DMS79 (cell line): ENCODE measurements around the gene EIF2S2.

Experiments used
- DNase-seq: peaks from one replicate; lab custom pipeline; 2025; lab: John Stamatoyannopoulos, UW

The EIF2S2 gene

DNA sequence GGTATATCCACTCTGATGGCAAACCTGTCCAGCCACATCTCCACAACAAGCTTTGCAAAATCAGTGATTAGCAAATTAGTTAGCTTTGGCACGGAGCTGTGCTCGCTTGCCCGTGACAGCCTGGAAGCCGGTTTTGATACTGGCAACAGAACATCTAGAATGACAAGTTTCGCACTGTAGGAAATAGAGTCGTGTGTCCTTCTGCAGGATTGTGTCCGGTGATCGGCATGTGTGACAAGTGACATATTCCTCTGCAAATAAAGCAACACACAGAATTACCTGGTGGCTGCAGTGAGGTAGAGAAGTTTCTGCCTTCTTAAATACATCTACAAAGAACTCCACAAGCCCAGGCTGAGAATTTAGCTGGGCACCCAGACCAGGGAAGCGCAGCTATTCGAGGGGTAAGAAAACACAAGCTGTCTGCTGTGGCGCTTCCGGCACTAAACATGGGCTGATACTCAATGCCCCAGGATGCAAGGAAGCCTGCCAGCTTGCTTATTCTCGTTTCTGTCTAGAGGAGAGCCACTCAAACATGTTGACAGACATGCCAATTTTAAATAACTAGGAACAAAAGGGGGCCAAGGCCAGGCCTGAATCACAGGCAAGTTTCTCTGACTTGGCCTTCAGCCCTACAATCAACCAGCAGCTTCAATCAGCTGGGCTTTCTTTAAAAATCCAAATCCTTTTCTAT lies 22.2 kb downstream of the EIF2S2 start:
- peak; percentile 53 for DNase-seq

DNA sequence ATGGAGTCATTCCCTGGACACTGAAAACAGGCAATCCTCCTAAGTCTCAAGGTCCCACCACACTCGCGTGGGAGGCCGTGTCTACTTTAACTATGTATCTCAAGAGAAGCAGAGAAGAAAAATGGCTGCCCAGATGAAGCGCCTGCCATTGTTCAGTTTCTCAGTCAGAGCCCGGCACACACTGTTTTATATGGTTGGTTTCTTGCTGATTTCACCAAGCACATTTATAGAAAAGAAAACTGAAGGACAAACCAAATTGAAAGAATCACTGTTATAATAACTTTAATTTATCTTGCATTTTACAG lies 22.9 kb downstream of the EIF2S2 start:
- DNase-seq = no peak

DNA sequence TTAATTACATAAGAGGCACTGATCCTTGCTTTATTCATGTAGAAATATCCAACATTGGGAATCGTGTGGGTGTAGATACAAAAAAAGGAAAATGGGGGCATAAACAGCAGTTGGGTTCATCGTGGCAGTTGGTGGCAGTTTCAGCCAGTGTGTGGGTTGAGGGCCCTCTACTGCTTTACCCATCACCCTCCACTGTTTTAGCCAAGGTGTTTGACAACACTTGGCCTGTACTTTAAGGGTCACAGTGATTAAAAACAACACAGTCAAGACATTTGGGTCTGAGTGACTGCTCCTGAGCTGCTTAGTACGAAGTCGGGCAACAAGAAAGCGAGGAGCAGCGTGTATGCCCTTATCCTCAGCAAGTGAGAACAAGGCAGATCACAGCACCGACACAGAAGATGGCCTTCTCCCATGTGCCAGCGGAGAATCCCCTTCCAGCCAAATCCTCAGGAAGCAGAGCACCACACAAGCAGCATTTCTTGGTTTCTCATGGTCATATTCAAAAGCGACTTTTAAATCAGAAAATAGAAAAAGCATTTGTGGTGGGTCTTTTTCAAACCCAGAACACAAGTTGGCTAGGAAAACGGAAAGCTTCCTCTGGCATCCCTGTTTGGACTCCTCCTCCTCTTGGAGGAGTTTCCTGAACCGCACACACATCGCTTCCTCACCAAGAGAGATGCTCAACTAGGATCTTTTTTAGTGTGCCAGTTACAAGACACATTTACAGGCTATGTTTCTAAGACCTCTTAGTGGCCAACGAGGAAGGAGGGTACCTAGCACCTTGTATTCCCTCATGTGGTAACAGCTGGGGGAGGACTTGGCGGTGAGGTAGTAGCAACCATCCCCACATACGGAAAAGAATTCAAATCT lies 23.5 kb downstream of the EIF2S2 start:
- no peak for DNase-seq

DNA sequence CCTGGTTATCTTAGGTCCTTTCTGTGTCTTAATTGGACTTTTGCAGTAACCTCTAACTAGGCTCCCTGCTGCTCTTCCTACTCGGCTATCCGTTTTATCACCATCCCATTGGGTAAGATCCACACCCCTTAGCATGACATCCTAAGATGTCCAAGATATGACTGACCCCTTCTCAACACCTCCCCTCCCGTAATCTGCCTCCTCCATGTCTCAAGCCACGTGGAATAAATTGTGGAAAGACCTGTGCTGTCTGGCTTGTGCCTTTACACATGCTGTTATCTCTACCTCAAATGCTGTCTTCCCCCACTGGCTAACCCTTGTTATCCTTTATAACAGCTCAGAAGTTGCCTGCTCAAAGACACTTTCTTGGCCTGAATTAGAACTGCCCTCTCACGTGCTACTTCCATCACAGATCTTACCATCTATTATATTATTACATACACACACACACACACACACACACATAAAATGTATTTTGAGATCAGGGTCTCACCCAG lies 26.5 kb downstream of the EIF2S2 start:
- DNase-seq = no peak

DNA sequence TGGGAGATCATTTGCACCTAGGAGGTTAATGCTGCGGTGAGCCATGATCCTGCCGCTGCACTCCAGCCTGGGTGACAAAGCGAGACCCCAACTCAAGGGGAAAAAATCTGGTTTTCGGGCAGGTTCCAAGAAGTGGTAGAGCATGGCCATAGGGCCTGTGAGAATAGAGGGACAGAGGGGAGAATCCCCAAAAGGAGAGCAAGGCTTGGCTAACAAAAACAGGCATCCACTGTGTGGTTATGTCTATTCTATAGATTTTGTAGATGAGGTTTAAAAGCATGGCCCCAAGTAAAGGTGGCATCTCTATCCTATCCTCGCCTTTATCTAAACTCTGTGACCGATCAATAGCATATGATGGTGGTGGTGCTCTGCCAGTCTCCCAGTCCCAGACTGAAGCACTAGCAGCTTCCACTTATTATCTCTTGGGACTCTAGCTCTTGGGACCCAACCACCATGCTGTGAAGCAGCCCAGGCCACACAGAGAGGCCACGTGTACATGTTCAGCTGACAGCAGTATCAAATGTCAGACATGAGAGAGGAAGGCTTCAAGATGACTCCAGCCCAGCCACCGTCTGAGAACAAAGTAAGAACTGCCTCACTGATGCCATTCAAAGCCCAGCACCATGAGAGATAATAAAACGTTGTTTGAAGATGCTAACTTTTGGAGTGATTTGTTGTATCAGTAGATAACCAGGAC lies 27.7 kb downstream of the EIF2S2 start:
- DNase-seq = no peak

DNA sequence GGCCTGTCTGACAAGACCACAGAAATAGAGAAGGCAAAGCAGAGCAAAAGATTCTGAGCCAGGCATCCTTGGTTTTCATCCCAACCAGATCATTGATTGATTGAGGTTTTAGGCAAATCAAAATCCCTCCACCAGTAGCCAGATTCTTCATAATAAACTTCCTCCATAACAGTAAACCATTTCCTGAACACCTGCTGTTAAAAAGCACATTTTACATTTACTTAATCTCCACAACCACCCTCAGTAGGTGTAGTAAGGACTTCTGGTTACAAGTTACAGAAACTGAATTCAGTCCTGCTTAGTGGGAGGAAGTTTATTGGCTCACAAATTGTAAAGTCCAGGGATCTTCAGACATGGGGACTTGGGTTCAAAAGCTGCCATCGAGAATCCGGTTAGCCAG lies 28.3 kb downstream of the EIF2S2 start:
- DNase-seq = no peak

DNA sequence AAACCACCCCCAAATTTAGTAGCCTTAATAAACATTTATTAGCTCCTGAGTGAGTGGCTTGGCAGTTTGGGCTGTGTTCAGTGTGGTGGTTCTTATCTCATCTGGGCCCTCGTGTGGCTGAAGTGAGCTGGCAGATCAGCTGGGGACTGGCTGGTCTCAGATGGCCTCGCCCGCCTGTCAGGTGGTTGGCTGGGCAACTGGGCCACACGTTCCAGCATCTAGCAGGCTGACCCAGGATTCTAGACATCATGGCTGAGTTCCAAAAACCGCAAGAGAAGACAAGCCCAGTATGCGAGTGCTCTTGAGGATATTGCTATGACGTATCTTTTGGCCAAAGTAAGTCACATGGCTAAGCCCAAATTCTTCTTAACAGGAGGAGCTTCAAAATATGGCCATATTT lies 28.9 kb downstream of the EIF2S2 start:
- peak; percentile 90 for DNase-seq

DNA sequence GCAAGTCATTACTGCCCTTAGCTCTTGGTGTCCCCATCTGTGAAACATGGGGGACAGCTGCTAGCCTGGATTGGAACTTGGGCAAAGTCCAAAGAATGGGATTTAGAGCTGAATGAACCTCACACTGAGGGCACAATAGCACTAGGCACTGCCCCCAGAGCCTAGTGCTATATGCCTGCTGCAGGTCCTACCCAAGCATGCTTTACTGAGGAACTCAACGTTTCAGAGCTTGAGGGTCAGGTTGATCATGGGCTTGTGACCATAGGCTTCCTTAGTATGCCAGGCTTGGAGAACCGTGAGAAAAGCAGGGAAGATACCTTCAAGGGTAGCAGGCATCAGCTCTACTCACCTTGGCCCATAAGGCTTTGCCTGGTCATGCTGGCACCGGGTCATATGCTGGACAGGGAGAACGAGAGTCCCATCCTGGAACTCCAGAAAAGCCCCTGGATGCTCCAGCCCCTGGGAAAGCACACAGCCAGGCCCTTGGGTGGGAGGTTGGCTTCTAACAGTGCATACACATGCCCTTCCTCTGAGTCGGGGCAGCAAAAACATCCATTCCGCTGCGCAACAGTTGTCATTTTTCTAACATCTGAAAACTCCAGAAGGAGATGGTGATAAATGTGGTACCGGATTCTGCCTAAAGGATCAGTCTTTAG lies 29.7 kb downstream of the EIF2S2 start:
- DNase-seq = no peak

DNA sequence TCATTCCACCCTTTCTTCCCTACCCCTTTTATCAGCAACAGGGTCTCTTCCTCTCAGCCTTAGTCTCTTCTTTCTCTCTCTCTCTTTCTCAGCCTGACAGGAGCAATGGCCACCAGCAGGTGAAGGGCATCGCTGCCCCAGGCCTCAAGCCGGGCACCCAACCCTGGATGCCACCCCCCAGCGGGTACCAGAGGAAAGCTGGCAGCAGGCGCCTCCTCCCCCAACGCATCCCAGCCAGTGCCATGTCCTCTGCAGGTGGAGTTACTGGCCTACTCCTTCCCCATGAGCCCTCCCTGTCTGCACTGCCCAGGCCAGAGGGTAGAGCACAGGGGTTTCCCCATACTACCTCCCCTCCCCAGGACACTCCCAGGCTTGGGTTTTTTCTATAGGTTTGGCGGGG lies 32.2 kb downstream of the EIF2S2 start:
- no peak for DNase-seq

DNA sequence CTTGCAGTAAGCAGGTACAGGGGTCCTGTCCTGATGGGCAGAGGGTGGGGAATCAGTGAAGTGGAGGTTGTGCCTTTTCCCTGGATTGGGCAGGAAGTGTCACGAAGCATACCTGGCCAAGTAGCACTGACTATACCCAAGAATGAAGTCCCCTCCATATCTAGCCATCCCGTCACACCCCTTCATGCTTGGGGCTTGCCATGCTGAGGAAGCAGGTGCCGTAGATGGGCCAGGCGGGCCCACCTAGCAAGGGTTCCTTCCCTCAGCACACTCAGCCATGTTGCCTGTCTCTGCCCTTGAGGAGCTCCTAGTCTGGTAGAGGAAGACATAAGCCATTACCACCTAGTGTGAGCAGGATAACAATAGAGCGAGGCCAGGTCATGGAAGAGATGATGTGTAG lies 33.5 kb downstream of the EIF2S2 start:
- no peak for DNase-seq

DNA sequence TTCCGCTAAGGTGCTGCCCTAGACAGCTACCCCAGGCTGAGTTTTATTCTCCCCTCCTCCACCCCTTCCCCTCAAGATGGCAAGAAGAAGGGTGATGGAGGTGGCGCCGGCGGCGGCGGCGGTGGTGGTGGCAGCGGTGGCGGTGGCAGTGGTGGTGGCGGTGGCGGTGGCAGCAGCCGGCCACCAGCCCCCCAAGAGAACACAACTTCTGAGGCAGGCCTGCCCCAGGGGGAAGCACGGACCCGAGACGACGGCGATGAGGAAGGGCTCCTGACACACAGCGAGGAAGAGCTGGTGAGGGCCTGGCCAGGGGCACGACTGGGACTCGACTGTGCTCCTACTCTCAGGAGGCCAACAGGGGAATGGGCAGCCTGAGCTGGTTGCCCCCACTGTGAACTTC lies 35.1 kb downstream of the EIF2S2 start:
- no peak for DNase-seq

DNA sequence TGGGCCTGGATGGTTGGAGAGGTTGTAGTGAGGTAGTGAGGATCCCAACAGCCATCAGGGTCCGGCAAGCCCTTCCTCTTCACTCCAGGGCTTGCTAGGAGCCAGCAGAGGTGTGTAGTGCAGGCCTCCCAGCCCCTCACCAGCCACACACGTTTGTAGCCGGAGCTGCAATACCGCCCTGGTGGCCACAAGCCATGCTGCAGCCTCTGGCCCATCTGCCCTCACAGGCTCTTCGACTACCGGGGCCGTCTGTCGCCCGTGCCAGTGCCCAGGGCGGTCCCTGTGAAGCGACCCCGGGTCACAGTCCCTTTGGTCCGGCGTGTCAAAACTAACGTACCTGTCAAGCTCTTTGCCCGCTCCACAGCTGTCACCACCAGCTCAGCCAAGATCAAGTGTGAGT lies 36.4 kb downstream of the EIF2S2 start:
- no peak for DNase-seq

DNA sequence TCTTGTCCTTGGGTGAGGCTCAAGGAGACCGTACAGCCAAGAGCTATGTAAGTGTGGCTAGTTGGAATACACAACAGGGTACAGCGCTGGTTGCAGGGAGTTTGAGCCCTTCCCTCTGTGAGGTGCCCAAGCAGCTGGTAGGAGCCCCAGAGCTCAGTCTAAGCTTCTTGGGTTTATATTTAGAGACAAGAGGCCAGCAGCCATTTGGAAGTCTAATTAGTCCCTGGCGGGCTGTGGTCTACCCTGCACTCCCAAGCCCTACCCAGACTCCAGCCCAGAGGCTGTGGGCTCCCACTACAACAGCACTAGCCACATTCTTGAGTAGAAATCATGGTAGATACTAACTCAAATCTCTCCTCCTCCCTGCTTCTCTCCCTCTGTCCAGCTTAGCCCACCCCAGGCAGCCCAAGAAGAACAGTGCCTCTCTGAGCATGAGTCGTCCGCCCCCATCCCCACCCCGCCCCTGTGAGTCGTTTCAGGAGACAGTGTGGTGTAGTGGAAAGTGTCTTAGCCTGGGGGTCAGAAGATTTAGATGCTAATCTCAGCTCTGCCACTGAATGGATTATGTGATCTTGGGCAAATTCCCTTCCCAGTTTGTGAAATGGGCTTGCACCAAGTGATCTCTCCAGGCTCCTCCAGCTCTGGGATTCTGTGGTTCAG lies 37.8 kb downstream of the EIF2S2 start:
- no peak for DNase-seq

DNA sequence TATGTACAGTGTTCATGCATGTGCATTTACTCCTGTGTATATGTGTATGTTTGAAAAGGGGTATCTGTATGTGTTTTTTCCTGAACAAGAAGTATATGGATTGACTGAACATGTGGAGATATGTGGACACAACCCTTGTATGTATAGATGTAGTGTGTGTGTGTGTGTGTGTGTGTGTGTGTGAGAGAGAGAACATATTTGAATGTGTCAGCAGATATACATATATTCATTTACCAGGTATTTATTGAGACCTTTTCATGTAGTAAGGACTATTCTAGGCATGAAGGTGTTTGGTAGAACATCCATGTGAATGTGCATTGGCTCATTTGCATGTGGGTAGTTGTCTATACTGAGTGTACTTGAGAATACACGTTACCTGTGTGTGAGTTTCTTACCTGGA lies 39.3 kb downstream of the EIF2S2 start:
- no peak for DNase-seq

DNA sequence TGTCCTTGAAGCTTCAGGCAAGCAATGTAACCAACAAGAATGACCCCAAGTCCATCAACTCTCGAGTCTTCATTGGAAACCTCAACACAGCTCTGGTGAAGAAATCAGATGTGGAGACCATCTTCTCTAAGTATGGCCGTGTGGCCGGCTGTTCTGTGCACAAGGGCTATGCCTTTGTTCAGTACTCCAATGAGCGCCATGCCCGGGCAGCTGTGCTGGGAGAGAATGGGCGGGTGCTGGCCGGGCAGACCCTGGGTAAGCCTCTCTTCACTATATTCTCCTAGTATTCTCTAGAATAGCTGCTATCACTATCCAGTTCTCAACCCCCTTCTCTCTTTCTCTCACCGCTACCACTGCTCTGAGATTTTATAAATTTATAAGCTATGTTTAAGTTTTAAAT lies 40.0 kb downstream of the EIF2S2 start:
- no peak for DNase-seq

DNA sequence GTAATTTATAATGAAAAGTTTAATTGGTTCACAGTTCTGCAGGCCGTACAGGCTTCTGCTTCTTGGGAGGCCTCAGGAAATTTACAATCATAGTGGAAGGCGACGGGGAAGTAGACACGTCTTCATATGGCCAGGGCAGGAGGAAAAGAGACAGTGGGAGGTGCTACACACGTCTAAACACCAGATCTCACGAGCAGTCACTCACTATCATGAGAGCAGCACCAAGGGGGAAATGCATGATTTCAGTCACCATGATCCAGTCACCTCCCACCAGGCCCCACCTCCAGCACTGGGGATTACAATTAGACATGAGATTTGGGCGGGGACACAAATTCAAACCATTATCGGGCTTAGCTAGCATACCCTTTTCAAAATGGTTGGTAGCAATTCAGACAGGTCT lies 41.2 kb downstream of the EIF2S2 start:
- DNase-seq = no peak

DNA sequence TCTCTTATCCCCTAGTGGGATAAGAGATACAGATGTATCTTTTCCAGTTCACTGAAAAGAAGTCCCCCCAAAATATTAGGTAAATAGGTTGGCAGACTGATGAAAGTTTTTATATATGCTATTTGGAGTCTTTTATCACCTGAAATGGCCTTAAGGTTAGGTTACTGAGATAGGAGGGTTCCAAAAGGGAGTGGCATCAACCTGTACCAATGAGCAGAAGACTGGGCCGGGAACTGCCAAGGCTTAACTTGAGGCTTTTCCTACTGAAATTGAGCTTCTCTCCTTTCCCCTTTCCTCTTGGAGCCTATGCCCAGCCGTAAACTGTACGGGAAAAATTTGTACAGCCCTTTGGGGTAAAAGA lies 42.0 kb downstream of the EIF2S2 start:
- DNase-seq = no peak

DNA sequence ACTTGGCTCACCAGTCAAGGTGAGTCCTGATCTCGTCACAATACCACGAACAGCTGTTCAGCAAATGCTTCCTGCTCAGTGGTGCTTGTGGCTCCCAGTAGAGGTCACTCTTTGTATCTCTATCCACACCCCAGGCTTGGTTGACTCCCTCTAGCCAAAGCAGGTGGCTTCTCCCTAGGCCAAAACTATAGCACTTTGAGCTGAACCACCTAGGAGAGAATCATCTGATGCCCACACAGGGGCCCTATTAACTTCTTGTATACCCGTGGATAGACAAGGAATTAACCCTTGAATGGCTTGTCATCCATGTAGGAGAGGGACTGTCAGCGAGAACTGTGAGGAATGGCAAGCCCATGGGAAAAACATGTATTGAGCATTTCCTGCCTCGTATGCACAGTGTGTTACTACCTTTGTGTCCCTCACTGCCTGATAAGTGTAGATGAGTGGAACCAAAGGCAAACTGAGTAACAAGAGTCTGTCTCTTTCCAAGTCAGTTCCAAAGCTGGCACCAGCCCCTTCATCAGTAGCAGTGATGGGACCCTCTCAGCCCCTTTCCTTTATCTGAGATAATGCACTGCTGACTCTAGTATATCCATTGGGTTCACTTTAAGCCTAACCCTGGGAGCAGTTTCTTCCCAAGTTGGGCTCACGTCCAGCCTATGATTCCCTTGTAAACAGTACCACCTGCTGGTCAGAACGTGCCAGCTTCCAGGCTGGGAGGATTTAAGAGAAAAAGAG lies 42.5 kb downstream of the EIF2S2 start:
- peak; percentile 35 for DNase-seq

DNA sequence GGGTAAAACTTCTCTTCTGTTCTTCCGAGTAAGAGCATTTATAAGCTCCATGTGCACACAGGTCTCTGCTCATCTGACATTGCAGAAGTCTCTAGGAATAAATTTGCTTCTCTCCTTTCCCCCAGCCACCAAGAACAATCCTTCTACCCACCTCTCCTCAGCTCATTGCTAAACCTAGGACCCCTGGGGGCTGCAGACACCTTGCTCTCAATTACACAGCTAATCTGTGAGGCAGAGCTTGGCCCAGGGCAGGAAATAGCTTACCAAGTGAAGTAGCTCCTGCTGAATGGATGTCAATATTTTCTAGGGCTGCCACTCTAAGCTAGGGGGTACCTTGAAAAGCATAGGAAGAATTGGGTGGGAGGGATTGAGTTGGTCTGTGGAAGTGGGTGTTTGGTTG lies 44.0 kb downstream of the EIF2S2 start:
- DNase-seq = no peak

DNA sequence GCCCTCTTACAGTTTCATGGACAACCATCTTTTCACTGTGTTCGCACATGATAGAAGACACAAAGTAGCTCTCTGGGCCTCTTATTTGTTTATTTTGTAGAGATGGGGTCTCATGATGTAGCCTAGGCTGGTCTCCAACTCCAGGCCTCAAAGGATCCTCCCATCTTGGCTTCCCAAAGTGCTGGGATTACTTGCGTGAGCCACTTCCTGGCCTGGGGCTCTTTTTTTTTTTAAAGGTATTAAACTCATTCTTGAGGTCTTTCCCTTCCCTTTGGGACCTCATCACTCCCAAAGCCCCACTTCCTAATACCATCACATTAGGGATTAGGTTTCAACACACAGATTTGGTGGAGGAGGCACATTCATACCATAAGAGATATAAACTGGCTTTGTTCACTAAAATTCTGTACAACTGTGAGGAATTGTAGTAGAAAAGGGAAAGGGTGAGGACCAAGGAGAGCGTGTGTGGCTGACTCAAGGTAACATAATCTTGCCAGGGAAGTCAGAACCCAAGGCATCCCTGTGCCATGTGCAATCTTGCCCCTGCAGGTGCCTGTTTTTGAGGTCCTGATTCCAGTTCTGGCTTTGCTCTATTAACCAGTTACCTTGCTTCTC lies 45.5 kb downstream of the EIF2S2 start:
- no peak for DNase-seq

DNA sequence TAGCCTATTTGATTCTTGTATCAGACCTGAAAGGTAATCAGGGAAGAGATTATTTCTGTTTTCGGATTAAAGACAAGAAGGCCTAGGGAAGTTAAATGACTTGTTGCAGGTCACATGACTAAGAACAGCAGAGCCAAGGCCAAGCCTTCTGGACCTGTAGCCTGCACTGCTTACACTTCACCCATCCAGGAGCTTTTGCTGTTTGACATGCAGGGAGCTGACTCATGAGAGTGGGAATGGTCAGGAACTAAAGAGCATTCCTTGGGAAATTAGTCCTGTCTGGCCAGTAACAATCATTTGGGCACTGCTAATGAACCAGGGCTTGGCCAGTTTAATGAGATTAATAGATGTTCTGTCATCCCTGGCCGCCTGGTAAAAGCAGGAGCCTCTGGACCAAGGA lies 46.8 kb downstream of the EIF2S2 start:
- DNase-seq = no peak
